ENCODE results near the gene ABCC1.

GRCh38 chr16:16000685-16001084 lies 51.3 kb downstream of the ABCC1 start:
- TF ChIP-seq CTCF (conservative IDR thresholded peaks at IDR 0.05) (no peak), ZFX (IDR thresholded peaks at IDR 0.05) (no peak)
